ENCODE measurements around the gene COG6. TPM values are rescaled to one million over a fixed set of nuclear protein-coding genes. Genes with fewer than 3 reads are reported as not detected.

The COG6 gene
- total RNA-seq, result 79.7 and 84.5 TPM in 2 replicates

GRCh38 chr13:39655569-39656324, at the start of gene COG6:
COG6 (plus strand) TSS chr13:39655662; CDS start chr13:39655727, 65 bp downstream.

Small RNAs within 50 kb of the gene (small RNA-seq; reads per million reads assigned to genes)
- not detected for gene MIR4305
- not detected for gene RNY4P14

Other genes with a start within 250 kb of the COG6 start
- gene LHFPL6, start 52.5 kb upstream of the COG6 start, total RNA-seq, result 44.0 and 61.6 TPM in 2 replicates